Fibroblast of skin of left biceps (primary cell): ENCODE measurements around the gene USP6.
"Not testable (repeated sequence)": the region's sequence is repeated elsewhere in the genome, so short reads cannot be mapped to it uniquely, and the experiment has no call there.

ENCODE experiments used
- DNase-seq, 2 experiments: peaks; one replicate each; pipeline ENCODE4 v3.0.0-alpha.2; 2013; ENCODE audit warnings: low read depth in 2 of 2

USP6 gene

DNA sequence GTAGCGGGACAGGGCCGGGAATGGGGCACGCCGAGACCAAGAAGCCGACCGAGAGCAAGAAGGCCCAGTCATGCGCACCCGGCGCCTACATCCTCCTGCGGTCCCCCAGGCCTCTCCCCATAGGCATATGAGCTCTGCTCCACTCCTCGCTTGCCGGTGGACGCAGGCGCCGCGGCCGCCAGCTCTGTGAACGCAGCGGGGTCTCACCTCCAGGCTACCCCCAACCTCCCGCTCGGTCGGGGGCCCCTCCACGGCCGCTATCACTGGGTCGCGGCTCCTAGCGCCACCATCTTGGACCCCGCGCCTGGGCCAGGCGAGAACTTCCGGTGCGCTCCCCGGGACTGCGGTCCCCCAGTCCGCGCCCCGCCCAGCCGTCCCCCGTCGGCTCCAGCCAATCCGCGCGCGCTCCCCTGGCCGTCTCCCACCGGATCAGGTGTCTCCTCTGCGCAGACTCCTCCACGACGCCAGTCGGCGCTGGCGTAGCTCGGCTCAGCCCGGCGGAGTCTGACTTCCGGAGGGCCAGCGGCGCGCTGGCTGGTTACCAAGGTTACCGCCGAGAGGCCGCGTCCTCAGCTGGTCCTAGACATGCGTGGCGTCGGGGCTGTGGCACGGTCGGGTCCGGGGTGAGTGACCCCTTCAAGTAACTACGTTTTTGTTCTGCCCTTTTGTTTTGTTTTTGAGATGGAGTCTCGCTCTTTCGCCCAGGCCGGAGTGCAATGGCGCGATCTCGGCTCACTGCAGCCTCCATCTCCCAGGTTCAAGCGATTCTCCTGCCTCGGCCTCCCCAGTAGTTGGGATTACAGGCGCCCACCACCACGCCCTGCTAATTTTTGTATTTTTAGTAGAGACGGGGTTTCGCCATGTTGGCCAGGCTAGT is 75.9 kb downstream of the USP6 start, which contains the start of gene ZNF594:
ZNF594 (minus strand) TSS at position 328 of the 877 bp plus-strand sequence. CDS start 7,612 bp downstream, outside the sequence.
- DNase-seq, result peak; percentile 89

DNA sequence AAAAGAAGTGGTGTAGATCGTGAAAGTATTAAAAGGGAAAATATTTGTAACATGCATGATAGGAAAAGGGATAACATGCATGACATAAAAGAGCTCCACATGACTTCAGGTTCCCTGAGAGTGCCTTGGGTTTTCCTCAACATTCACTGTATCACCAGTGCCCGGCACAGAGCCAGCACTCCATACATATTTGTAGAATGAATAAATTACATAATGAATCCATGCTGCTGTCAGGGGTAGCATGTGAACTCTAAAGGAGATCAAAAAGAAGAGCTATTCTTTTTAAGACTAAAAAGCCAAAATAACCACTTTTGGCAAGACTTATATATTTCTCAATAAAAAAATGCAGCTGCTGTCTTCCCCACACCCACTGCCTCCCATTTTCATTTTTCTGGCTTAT is 78.5 kb downstream of the USP6 start:
- peak; percentile 62 for DNase-seq

DNA sequence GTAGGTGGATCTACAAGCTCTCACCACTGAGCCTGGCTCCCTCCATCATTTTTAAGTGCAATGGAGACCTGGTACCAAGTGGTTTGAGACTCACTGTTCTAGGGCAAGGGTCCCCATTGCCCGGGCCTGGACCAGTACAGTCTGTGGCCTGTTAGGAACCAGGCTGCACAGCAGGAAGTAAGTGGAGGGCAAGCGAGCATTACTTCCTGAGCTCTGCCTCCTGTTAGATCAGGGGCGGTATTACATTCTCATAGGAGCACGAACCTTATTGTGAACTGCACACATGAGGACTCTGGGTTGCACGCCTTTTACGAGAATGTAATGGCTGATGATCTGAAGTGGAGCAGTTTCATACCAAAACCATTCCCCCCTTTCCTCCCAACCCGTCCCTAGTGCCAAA is 82.6 kb downstream of the USP6 start:
- no peak for DNase-seq

DNA sequence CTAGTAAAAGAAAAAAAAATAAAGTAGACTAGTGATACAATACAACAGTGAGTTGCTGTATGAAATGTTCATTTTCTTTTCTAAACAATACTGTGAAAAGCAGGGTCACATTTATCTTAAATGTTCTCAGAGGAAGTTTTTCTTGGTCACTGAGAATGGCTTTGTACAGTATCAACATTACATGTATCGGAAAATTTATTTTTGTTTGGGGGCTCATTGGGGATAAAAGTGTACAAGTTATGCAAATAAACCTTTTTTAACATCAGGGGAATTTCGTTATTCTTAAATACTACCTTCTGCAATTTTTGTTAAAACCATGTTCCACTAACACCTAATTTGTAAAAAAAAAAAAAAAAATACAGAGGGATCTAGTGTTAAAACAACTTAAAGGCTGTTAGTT is 84.5 kb downstream of the USP6 start:
- no peak for DNase-seq

DNA sequence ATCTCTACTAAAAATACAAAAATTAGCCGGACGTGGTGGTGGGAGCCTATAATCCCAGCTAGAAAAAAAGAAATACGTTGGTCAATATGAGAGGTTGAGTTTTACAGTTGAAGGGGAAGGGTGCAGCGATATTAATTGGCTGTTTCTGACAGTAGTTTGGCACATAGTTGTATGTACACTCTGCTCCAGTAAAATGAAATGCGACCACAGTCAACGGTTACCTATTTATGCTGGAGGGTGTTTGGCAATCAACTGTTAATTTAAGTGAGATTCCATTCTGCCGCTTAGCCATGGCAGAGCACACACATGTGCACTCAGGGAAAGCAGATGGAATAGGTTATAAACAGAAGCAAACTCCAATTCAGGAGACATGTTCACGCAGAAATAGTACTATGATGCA is 85.2 kb downstream of the USP6 start:
- DNase-seq, result no peak

DNA sequence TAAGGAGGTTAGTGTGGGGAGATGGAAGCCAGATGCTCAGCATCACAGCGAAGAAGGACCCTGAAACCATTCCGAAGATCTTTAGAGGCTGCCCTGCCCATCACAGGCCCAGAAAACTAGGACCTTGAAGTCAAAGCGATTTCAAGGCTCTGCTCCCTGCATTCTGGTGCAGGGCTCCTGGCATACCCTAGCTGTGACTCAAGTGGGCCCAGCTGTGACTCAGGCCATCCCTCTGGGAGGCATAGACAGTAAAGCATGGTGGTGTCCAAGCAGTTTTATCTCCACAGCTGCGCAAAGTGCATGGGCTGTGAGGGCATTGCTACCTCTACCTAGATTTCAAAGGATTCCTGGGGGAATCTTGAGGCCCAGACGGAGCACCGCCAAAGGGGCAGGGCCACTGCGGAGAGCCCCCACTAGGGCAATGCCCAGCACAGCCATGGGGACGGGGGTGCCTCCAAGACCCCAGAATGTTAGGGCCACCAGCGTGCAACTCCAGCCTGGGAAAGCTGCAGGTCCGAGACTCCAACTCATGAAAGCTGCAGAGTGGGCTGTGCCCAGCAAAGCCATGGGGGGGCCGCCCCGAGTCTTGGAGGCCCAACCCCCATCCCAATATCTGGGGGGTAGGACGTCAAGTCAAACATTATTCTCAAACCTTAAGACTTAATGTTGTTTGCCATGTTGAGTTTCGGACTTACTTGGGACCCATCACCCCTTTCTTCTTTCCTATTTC is 87.5 kb downstream of the USP6 start:
- DNase-seq, result no peak

DNA sequence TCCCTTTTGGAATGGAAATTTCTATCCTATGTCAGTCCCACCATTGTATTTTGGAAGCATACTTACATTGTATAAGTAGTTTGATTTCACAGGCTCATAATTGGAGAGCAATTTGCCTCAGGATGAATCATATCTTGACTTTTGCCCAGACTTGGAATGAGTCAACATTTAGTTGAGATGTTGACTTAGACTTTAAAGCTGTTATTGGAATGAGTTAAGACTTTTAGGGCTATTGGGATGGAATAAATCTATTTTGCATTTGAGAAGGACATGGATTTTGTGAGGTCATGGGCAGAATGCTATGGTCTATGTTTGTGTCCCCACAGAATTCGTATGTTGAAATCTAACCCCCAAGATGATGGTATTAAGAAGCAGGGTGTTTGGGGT is 88.1 kb downstream of the USP6 start:
- DNase-seq, result no peak

DNA sequence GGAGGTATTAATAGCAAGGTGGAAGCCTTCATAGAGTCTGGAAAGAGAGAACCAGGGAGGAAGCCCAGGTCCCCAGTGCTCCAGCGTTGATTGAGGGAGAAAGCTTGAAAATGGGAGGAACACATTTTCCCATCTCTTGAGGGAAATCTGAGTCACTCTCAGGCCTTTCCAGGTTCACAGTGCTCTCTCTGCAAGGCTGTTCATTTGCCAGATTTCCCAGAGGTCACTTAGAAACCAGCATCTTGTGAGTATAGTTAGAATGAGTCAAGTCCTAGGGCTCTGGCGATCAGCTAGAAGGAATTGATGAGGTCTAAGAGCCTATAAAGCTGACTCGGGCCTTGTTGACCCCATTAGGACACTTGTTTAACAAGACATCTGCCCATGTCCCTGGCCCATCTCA is 93.6 kb downstream of the USP6 start:
- no peak for DNase-seq

DNA sequence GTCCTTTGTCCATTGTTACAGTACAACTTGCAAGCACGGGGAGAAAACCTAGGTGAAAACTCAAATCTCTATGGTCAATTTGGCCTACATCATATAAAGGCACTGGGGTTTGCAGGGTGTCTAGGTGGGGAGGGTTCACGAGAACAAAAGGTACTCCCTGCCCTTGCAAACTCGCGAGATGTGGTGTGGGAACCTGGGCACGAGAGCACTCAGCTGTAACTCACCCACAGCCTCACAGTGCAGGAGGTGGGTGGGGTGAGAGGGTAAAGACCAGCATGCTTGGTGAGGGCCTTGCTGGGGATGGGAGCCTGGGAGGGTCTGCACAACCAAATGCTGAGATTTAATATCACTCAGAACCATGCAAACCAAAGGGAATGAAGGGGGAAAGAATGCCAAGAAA is 94.3 kb downstream of the USP6 start:
- no peak for DNase-seq

DNA sequence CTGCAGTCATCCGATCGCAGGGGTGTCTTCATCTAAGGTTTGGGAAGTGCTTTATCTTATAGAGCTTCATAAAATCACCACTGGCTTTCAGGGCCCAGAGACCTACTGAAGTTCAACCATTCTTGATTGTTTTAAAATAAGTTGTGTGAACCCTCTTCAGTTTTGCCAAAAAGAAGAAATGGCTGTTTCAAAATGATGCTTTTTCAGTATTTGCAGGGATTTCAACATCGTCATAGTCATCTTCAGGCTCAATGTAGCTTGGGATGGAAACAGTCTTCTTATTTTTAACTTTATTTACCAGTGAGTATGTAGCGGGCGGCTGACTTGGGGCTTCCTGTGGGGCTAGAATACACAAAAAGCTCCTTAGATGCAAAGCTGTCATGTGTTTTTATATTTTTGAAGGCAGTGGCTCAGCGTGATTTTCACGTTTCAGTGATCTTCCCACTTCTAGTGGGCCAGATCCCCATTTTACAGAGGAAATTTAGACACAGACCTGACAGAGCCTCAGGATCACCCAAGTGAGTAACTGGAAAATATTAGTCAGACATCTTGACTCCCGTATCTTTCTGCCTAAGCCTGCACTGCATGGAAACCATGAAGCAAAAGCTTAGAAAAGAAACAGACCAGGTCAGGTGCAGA is 94.9 kb downstream of the USP6 start:
- no peak for DNase-seq

DNA sequence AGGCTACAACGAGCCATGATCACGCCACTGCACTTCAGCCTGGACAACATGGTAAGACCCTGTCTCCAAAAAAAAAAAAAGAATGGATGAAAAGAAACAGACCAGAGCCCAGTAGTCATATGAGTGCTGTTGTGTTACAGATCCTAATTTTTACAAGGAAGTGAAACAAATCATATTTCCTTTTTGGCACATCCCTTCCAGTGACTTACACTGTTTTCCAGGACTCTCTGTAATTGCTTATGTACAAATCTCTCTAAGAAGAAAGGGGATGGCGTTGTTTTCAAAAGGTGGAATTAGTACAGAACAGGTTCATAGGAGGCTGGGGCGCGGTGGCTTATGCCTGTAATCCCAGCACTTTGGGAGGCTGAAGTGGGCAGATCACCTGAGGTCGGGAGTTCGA is 95.6 kb downstream of the USP6 start:
- DNase-seq, result no peak

DNA sequence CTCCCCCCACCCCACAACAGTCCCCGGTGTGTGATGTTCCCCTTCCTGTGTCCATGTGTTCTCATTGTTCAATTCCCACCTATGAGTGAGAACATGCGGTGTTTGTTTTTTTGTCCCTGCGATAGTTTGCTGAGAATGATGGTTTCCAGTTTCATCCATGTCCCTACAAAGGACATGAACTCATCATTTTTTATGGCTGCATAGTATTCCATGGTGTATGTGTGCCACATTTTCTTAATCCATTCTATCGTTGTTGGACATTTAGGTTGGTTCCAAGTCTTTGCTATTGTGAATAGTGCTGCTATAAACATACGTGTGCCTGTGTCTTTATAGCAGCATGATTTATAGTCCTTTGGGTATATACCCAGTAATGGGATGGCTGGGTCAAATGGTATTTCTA is 101.7 kb downstream of the USP6 start:
- DNase-seq, result not testable (repeated sequence)

DNA sequence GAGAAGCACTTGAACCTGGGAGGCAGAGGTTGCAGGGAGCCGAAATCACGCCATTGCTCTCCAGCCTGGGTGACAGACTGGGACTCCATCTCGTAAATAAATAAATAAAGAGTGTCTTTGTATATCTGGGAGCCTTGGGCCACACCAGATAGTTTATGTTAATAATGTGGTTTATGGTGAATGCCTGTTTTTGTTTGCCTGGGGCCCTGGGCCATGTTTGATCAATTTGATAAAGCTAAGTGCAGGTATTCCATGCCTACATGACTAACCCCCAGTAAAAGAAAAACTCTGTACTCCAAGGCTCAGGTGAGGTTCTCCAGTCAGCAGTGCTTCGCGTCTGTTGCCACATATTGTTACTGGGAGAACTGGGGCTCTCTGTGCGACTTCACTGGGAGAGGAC is 103.7 kb downstream of the USP6 start:
- DNase-seq, result no peak

DNA sequence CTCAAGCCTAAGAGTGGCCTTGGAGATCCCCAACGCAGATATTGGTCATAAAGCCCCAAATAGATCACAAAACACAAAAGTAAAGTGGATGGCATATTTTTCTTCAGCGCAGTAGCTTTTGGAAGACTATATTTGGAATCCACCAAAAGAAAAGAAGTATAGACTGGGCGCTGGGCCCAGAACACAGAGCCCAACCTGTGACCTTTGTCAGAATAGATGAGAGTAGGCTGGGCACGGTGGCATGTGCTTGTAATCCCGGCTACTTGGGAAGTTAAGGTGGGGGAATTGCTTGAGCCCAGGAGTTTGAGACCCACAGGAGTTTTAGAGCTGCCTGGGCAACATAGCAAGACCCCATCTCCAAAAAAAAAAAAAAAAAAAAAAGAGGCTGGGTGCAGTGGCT is 104.2 kb downstream of the USP6 start:
- DNase-seq, result no peak

DNA sequence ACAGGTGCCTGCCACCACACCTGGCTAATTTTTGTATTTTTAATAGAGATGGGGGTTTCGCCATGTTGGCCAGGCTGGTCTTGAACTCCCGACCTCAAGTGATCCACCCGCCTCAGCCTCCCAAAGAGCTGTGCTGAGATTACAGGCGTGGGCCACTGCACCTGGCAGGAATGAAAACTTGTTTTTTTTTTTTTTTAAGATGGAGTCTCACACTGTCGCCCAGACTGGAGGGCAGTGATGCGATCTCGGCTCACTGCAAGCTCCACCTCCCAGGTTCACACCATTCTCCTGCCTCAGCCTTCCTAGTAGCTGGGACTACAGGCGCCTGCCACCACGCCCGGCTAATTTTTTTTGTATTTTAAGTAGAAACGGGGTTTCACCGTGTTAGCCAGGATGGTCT is 106.1 kb downstream of the USP6 start:
- DNase-seq, result not testable (repeated sequence)
